Smooth muscle cell (in vitro differentiated cells): ENCODE measurements around the gene DTNBP1. TPM values are rescaled to one million over a fixed set of nuclear protein-coding genes. Genes with fewer than 3 reads are reported as not detected.

Source experiments
- DNase-seq: peaks from one replicate; lab custom pipeline; 2025; ENCODE audit not compliant: unreplicated experiment; lab: John Stamatoyannopoulos, UW
- H2AFZ ChIP-seq: fragments of 200-600 bp; sonication (generic); 2 replicates; pipeline ENCODE4 v1.6.0; 2016; ENCODE audit warnings: antibody characterized with exemption, low read depth, mild to moderate bottlenecking
- H3F3A ChIP-seq: fragments of 200-600 bp; sonication (generic); 2 replicates; pipeline ENCODE4 v1.6.0; 2017; ENCODE audit warnings: antibody characterized with exemption, low read depth
- H3K27ac ChIP-seq: fragments of 200-600 bp; sonication (generic); 2 replicates; pipeline ENCODE4 v1.5.1; 2016; ENCODE audit warnings: low read depth, mild to moderate bottlenecking
- H3K27me3 ChIP-seq: fragments of 200-600 bp; sonication (generic); 2 replicates; pipeline ENCODE4 v1.6.1; 2016; ENCODE audit warnings: low read depth, mild to moderate bottlenecking
- H3K36me3 ChIP-seq: fragments of 200-600 bp; sonication (generic); 2 replicates; pipeline ENCODE4 v1.5.1; 2016; ENCODE audit warnings: low read depth
- H3K4me1 ChIP-seq: fragments of 200-600 bp; sonication (generic); 2 replicates; pipeline ENCODE4 v1.5.1; 2016; ENCODE audit warnings: low read depth
- H3K4me2 ChIP-seq: fragments of 200-600 bp; sonication (generic); 2 replicates; pipeline ENCODE4 v1.6.0; 2016; ENCODE audit warnings: mild to moderate bottlenecking
- H3K4me3 ChIP-seq: fragments of 200-600 bp; sonication (generic); 2 replicates; pipeline ENCODE4 v1.5.1; 2016; ENCODE audit warnings: mild to moderate bottlenecking
- H3K79me2 ChIP-seq: fragments of 200-600 bp; sonication (generic); 2 replicates; pipeline ENCODE4 v1.6.0; 2016; ENCODE audit warnings: low read depth, mild to moderate bottlenecking
- H3K9ac ChIP-seq: fragments of 200-600 bp; sonication (generic); 2 replicates; pipeline ENCODE4 v1.6.0; 2016; ENCODE audit warnings: low read depth
- H3K9me3 ChIP-seq: fragments of 200-600 bp; sonication (generic); replicated peaks from 2 replicates; pipeline ENCODE4 v1.5.1; 2016; ENCODE audit warnings: low read depth
- H4K20me1 ChIP-seq: fragments of 200-600 bp; sonication (generic); 2 replicates; pipeline ENCODE4 v1.6.0; 2016; ENCODE audit warnings: low read depth
- WGBS: methylation state at CpG from one replicate; pipeline ENCODE4 v1.1.7; 2016; ENCODE audit warnings: low lambda C conversion rate; 5-methylcytosine and 5-hydroxymethylcytosine counted together
- polyA plus RNA-seq: library from polyadenylated mRNA; unstranded; fragments of >200 nt; fragmentation: Nextera tagmentation; extraction: Ambion mirVana; gene quantifications from 2 replicates; pipeline ENCODE4 v1.2.1, GENCODE V29; 2016
- total RNA-seq: library from RNA; depleted of rRNA; stranded (reverse); fragments of >200 nt; gene quantifications from 2 replicates; pipeline ENCODE4 v1.2.3, GENCODE V29; 2014
- TF ChIP-seq, protein P1 (sequence below): fragments of 200-600 bp; sonication (generic); IDR thresholded peaks from 2 replicates; pipeline ENCODE4 v1.5.1; 2017; ENCODE audit warnings: borderline replicate concordance, mild to moderate bottlenecking, antibody characterized with exemption; ENCODE audit not compliant: insufficient read depth, poor library complexity, severe bottlenecking

The DTNBP1 gene
- total and polyA plus RNA-seq, 2 experiments from 2014 or later: 11.9 to 24.2 TPM

DNA sequence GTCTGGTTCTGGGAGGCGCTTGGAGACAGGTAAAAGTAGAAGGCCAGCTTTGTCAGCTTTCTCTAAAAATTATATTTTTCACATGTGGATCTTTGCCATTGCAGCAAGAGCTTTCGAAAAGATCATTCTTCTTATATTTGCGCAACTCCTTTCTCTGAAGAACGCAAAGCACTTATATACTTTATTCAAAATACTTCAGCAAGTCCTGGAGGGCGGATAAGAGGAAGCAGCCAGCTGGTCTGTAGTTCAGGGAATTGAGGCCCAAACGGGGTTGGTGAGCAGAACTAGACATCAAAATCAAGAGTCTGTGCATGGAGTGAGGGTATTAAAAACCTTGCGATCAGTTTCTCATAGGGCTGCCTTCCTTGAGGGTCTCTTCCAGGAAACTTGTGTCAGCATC lies 182.3 kb downstream of the DTNBP1 start:
- Histone ChIP-seq H2AFZ (no peak overlapping the region), H3K27ac (no peak overlapping the region), H3K4me3 (no peak overlapping the region), H3K79me2 (peaks cover 24% of the 10 kb centered on the region), H3F3A (no peaks in the 10 kb centered on the region), H3K27me3 (no peaks in the 10 kb centered on the region), H3K9ac (no peak overlapping the region), H3K36me3 (no peaks in the 10 kb centered on the region), H3K4me2 (no peak overlapping the region), H3K9me3 (no peaks in the 10 kb centered on the region), H4K20me1 (peaks cover 89% of the 10 kb centered on the region), H3K4me1 (no peaks in the 10 kb centered on the region)
- WGBS: 77% methylated on average over 7 of the region's 7 CpGs
- no peak for DNase-seq
- TF ChIP-seq, protein P1, sequence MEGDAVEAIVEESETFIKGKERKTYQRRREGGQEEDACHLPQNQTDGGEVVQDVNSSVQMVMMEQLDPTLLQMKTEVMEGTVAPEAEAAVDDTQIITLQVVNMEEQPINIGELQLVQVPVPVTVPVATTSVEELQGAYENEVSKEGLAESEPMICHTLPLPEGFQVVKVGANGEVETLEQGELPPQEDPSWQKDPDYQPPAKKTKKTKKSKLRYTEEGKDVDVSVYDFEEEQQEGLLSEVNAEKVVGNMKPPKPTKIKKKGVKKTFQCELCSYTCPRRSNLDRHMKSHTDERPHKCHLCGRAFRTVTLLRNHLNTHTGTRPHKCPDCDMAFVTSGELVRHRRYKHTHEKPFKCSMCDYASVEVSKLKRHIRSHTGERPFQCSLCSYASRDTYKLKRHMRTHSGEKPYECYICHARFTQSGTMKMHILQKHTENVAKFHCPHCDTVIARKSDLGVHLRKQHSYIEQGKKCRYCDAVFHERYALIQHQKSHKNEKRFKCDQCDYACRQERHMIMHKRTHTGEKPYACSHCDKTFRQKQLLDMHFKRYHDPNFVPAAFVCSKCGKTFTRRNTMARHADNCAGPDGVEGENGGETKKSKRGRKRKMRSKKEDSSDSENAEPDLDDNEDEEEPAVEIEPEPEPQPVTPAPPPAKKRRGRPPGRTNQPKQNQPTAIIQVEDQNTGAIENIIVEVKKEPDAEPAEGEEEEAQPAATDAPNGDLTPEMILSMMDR: no peak

DNA sequence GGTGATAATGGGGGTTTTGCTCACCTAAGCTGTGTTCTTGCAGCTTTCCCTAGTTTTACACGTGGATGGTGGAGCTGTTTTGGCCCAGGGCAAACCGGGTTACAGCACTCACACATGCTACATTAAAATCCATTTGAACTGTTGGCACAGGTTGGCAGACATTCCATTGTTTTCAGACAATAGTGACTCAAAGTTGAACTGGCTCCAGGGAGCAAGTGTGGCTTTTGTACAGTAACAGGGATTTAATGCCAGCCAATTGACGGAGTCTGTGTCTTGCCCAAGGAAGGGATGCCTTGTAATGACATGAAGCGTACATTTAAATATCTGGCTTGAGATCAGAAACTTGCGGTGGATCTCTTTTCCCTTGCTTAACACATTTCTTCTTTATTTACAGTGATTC lies 183.1 kb downstream of the DTNBP1 start:
- no peak overlapping the region for H3K9ac ChIP-seq
- no peak overlapping the region for H3K4me2 ChIP-seq
- H4K20me1 ChIP-seq: peaks cover 85% of the 10 kb centered on the region
- DNase-seq: no peak
- TF ChIP-seq, protein P1: no peak
- H2AFZ ChIP-seq: no peak overlapping the region
- H3K36me3 ChIP-seq: no peaks in the 10 kb centered on the region
- no peak overlapping the region for H3K4me3 ChIP-seq
- H3F3A ChIP-seq: no peaks in the 10 kb centered on the region
- H3K4me1 ChIP-seq: no peaks in the 10 kb centered on the region
- H3K27me3 ChIP-seq: no peaks in the 10 kb centered on the region
- H3K27ac ChIP-seq: no peak overlapping the region
- H3K9me3 ChIP-seq: no peaks in the 10 kb centered on the region
- H3K79me2 ChIP-seq: peaks cover 24% of the 10 kb centered on the region
- WGBS: 88% methylated on average over 5 of the region's 5 CpGs

DNA sequence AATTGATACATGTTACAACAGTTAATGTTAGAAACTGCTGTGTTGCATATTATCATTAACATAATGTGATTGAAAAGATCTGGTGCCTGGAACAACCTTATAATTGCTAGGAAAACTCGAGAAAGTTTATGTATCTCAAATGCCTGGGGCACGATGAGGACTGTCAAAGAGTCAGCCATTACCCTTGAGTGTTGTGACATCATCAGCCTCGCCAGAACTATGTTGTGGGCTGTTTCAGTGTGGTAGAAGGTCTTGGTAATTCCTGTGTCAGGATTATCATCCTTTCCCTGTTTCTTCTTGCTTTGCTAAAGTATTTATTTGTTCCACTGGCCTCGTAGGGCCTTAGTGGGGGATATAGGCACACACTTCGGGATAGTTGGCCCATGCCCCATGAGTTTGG lies 185.1 kb downstream of the DTNBP1 start:
- Histone ChIP-seq H3K27me3 (no peaks in the 10 kb centered on the region), H3K4me1 (no peaks in the 10 kb centered on the region), H3K9ac (no peak overlapping the region), H2AFZ (no peak overlapping the region), H3K9me3 (no peaks in the 10 kb centered on the region), H3K4me2 (no peak overlapping the region), H3K79me2 (peaks cover 16% of the 10 kb centered on the region), H3K27ac (no peak overlapping the region), H3K36me3 (no peaks in the 10 kb centered on the region), H4K20me1 (peaks cover 74% of the 10 kb centered on the region), H3F3A (no peaks in the 10 kb centered on the region), H3K4me3 (no peak overlapping the region)
- TF ChIP-seq, protein P1: no peak
- DNase-seq: no peak
- 58% methylated on average over 5 of the region's 5 CpGs for WGBS

DNA sequence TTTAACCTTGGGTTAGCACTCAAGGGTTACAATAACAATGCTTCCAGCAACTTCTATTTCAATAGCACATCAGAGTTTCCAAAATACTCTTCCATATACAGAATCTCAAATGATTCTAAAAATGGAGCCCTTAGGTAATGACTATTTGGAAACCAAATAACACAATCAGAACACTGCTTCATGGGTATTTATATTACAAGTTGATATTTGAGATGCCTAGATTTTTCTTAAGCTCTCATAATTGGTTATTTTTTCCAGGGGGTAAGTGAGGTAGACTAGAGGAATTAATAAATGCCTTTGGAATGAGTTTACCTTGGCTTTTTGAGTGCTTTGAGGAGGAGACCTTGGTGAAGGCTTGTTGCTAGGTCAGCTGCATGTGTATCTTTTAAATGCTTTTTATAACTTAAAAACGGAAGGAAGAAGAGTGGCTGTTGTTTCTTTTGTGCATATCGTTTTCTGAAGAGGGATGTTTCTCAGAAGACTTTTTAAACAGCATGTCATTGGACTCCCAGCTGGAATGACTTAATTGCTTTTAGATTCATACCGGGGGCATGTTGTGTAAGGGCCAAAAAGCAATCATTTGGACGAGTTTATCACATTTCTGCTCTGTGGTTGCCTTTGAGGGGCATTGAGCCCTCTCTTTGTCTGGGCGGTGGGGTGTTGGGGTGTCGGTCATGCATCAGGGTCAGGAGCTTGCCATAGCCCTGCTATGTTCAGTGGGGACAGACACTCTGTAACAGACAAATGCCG lies 186.0 kb downstream of the DTNBP1 start:
- Histone ChIP-seq H4K20me1 (peaks cover 74% of the 10 kb centered on the region), H3K9ac (no peak overlapping the region), H3K4me3 (no peak overlapping the region), H3K36me3 (no peaks in the 10 kb centered on the region), H3K79me2 (peaks cover 16% of the 10 kb centered on the region), H3K27me3 (no peaks in the 10 kb centered on the region), H2AFZ (no peak overlapping the region), H3K9me3 (no peaks in the 10 kb centered on the region), H3F3A (no peaks in the 10 kb centered on the region), H3K27ac (no peak overlapping the region), H3K4me1 (no peaks in the 10 kb centered on the region), H3K4me2 (no peak overlapping the region)
- WGBS: 95% methylated on average over 7 of the region's 7 CpGs
- no peak for DNase-seq
- TF ChIP-seq, protein P1: no peak
